Measurements from ENCODE around the gene NMNAT2. TPM values are rescaled to one million over a fixed set of nuclear protein-coding genes. Genes with fewer than 3 reads are reported as not detected.
A peak's percentile ranks its signal among the peaks of the same experiment; 100 is the strongest.

The NMNAT2 gene
- total and polyA plus RNA-seq, 2 of the 8 experiments (the other 6 are each of a cell fraction or from before 2014, with no cell fraction given), result 6.5 to 20.9 TPM

- Histone ChIP-seq H3K18ac (ENCODE audit: extremely low read depth, low read length) (no peak overlapping the region), H3K4me1 (replicated peaks in 1 of 4; ENCODE audit: control insufficient read depth in 3 of 4, insufficient read depth in 4 of 4, low read length in 3 of 4) (peaks cover 13 to 23% (median 16%) of the 10 kb centered on the region in 4 experiments), H3K4ac (replicated peaks; ENCODE audit: insufficient read length, low read depth, low read length) (no peak overlapping the region), H3K27me3 (replicated peaks in 1 of 4; ENCODE audit: control insufficient read depth in 3 of 4, extremely low read depth in 1 of 4, insufficient read depth in 3 of 4, low read length in 3 of 4) (no peaks in the 10 kb centered on the region), H2AK5ac (ENCODE audit: low read depth, low read length) (no peak overlapping the region; the same call in 1 of the 2 replicates), H4K20me1 (replicated peaks in 1 of 2; ENCODE audit: control insufficient read depth in 1 of 2, insufficient read depth in 2 of 2, low read length in 2 of 2) (no peaks in the 10 kb centered on the region), H3K27ac (ENCODE audit: low read depth, low read length) (no peak overlapping the region), H2BK120ac (replicated peaks; ENCODE audit: low read depth, low read length) (no peak overlapping the region), H3K9me3 (ENCODE audit: insufficient read depth in 2 of 2, low read depth in 1 of 2, low read length in 1 of 2) (no peaks in the 10 kb centered on the region), H3K36me3 (ENCODE audit: control insufficient read depth in 2 of 4, insufficient read depth in 4 of 4, low read length in 3 of 4) (no peaks in the 10 kb centered on the region), H2BK20ac (ENCODE audit: low read length) (peak overlapping the region; percentile 67; the same call in 1 of the 2 replicates), H4K91ac (replicated peaks; ENCODE audit: insufficient read length, low read length) (no peak overlapping the region), H3K14ac (ENCODE audit: insufficient read length) (no peak overlapping the region), H3K23ac (ENCODE audit: insufficient read length) (no peak overlapping the region), H3K4me3 (ENCODE audit: extremely low read depth in 1 of 4, insufficient read depth in 2 of 4, low read depth in 3 of 4, low read length in 4 of 4) (no peak overlapping the region), H2BK12ac (ENCODE audit: low read depth, low read length) (0 out of 2 replicates have a peak overlapping the region, but pooled peaks have one; percentile 60), H2BK15ac (ENCODE audit: low read length) (0 out of 2 replicates have a peak overlapping the region, but pooled peaks have one; percentile 23), H3K4me2 (ENCODE audit: insufficient read depth in 1 of 2, low read depth in 2 of 2, low read length in 2 of 2) (no peak overlapping the region), H4K5ac (ENCODE audit: insufficient read length, low read depth, low read length) (no peak overlapping the region), H3K9ac (replicated peaks in 1 of 4; ENCODE audit: extremely low read depth in 1 of 4, low read depth in 3 of 4, low read length in 3 of 4) (no peak overlapping the region; a peak in 1 of 7 replicates), H3K23me2 (ENCODE audit: low read depth, low read length) (no peaks in the 10 kb centered on the region), H3K79me1 (ENCODE audit: low read depth, low read length) (no peaks in the 10 kb centered on the region), H2BK5ac (ENCODE audit: low read depth, low read length) (peak overlapping the region; percentile 8; the same call in 1 of the 2 replicates), H4K8ac (ENCODE audit: extremely low read depth, insufficient read depth, low read length) (no peak overlapping the region), H3K79me2 (ENCODE audit: control insufficient read depth in 1 of 2, insufficient read depth in 2 of 2, low read length in 2 of 2) (no peaks in the 10 kb centered on the region), H2AFZ (ENCODE audit: low read length) (no peak overlapping the region), H3K56ac (replicated peaks; ENCODE audit: insufficient read length, low read depth, low read length) (no peak overlapping the region)
- ChIA-PET CTCF (ENCODE audit: partially characterized antibody) (interaction anchor here (0.6 to 6.8 kb wide), 14 partner anchors 8 to 326 kb away, joined by 3 to 84 read pairs (median 4); no protein-coding TSS in a partner anchor), POLR2A (ENCODE audit: partially characterized antibody) (interaction anchor here (1.1 kb wide), 1 partner anchor 40 kb away, joined by 3 read pairs; no protein-coding TSS in a partner anchor)
- 88% methylated on average over 5 of the region's 5 CpGs; no CpG with 5 or more reads in 1 of the 2 experiments for WGBS, 2 experiments (ENCODE audit: extremely low coverage in 1 of 2, insufficient coverage in 1 of 2, insufficient read length in 1 of 2, insufficient replicate concordance in 2 of 2, low coverage in 1 of 2, low lambda C conversion rate in 2 of 2, missing lambda C conversion rate in 1 of 2)
- no peak for DNase-seq (ENCODE audit: low read depth in 1 of 2, low spot score in 2 of 2)
- no peak for FAIRE-seq
- no peak for TF ChIP-seq EZH2 (IDR thresholded peaks at IDR 0.05; ENCODE audit: low read depth, low read length, severe bottlenecking)
- TF ChIP-seq KDM4A (IDR thresholded peaks at IDR 0.05; ENCODE audit: low read depth, low read length, severe bottlenecking), result no peak
- no peak for TF ChIP-seq NRF1 (IDR thresholded peaks at IDR 0.05; ENCODE audit: low read depth, low read length)
- no peak for TF ChIP-seq CTBP2 (IDR thresholded peaks at IDR 0.05; ENCODE audit: borderline replicate concordance, insufficient read depth, insufficient read length, low read length)
- no peak for TF ChIP-seq USF2 (IDR thresholded peaks at IDR 0.05; ENCODE audit: low read length)
- TF ChIP-seq POU5F1 (IDR thresholded peaks at IDR 0.05; ENCODE audit: low read depth, low read length), result no peak
- no peak for TF ChIP-seq GABPA (IDR thresholded peaks at IDR 0.05; ENCODE audit: borderline replicate concordance, insufficient read depth, low read length)
- TF ChIP-seq CTCF (IDR thresholded peaks at IDR 0.05; ENCODE audit: control extremely low read depth in 1 of 3, insufficient read depth in 1 of 3, low read depth in 1 of 3, low read length in 3 of 3), result no peak
- no peak for TF ChIP-seq SP2 (IDR thresholded peaks at IDR 0.05; ENCODE audit: low read length)
Observed at GRCh38 chr1:183283286-183283685, 134.9 kb downstream of the NMNAT2 start.
